Urothelium cell line (cell line): ENCODE data around the gene FAM83B.
A peak's percentile ranks its signal among the peaks of the same experiment; 100 is the strongest.

Source experiments
- DNase-seq: peaks from one replicate; pipeline ENCODE4 v3.0.0; 2011; ENCODE audit warnings: low spot score, mixed read lengths
- FAIRE-seq: peaks from 2 replicates; lab custom pipeline; 2011; peaks lifted over from hg19 to GRCh38; lab: Jason Lieb, UNC

The FAM83B gene

GRCh38 chr6:54893818-54894217 lies 47.2 kb downstream of the FAM83B start:
- DNase-seq (no peak), FAIRE-seq (no peak)

- DNase-seq (no peak), FAIRE-seq (no peak)
Observed at GRCh38 chr6:54896302-54896701, 49.7 kb downstream of the FAM83B start.

- DNase-seq: no peak
- FAIRE-seq: no peak
Observed at GRCh38 chr6:54897462-54898189, 51.1 kb downstream of the FAM83B start.

DNA sequence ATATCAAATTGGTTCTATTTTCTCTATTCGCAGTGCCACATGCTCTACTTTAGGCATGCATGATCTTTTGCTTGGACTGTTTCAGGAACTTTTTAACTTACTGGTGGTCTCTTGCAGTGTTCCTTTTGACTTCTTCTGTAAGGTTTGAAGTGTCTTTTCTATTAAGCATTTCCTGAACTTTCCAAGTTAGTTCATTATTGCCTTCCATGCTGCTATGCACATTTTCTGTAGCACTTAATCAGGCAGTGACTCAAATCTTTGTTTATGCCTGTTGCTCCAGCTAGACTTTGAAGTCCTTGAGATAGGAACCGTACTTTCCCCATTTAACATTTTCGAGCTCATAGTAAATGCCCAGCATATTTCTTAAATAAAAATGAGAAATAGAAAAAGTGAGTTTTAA lies 52.2 kb downstream of the FAM83B start:
- FAIRE-seq: no peak
- no peak for DNase-seq

GRCh38 chr6:54899442-54899841 lies 52.9 kb downstream of the FAM83B start:
- FAIRE-seq (no peak), DNase-seq (no peak)

- DNase-seq: no peak
Observed at GRCh38 chr6:54899986-54900385, 53.4 kb downstream of the FAM83B start.

DNA sequence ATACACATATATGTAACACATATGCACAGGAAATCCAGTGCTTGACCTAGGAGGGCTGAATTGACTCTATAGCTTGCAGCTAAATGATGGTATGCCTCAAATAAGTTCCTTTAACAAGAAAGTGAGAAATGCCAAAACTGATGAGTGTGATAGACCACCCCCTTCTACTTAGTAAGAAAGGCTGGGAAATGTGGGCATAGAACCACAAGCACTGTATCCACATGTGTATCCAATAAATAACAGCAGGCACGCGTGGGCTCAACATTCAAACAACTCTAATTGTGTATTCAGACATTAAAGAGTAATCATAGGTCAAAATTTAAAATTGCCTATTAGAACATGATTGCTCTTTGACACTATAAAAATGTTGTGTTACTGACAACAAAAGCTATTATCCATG lies 54.1 kb downstream of the FAM83B start:
- DNase-seq (no peak), FAIRE-seq (no peak)

More at GRCh38 chr6:54899986-54900385, 53.4 kb downstream of the FAM83B start:
- FAIRE-seq: no peak

- DNase-seq (no peak), FAIRE-seq (no peak)
Observed at GRCh38 chr6:54903884-54904283, 57.3 kb downstream of the FAM83B start.

- DNase-seq (no peak), FAIRE-seq (no peak)
Observed at GRCh38 chr6:54907355-54907754, 60.8 kb downstream of the FAM83B start.

DNA sequence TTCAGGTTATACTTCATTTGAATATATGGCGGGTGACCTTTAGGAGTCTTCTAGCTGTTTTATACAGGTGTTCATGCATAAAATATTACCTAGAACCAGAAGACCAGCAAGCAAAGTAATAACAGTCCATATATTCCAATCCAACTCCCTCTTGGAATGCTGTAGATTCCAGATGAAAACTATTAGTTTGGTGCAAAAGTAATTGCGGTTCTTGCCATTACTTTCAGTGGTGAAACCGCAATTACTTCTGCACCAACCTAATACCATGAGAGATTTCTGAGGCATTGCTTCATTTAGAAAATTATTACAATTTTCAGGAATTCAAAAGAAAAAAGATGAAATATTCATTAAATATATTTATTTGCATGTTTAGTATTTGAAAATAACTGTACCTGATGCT lies 62.6 kb downstream of the FAM83B start:
- no peak for FAIRE-seq

GRCh38 chr6:54910431-54910884 lies 63.9 kb downstream of the FAM83B start:
- no peak for FAIRE-seq
- no peak for DNase-seq

More for the DNA sequence above, 62.6 kb downstream of the FAM83B start:
- DNase-seq: no peak

- FAIRE-seq: no peak
Observed at GRCh38 chr6:54910921-54911320, 64.3 kb downstream of the FAM83B start.

GRCh38 chr6:54913211-54913610 lies 66.6 kb downstream of the FAM83B start:
- FAIRE-seq: no peak
- no peak for DNase-seq

More at GRCh38 chr6:54910921-54911320, 64.3 kb downstream of the FAM83B start:
- no peak for DNase-seq

DNA sequence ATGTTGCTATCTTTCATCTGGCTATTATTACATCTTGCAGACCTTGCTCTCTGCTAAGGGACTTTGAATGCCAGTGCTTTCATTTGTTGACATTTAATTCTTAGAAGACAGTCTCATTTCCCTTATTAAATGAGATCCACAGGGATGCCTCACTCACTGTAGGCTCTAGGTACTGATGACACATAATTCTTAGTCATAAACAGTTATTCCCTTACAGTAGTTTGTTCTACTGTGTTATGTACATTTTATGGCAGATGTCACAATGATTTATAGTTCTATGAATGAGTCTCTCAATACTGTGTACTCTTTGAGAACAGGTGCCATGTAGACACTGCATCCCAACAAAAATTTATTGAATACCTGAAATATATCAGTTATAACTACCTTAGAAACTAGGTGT lies 70.3 kb downstream of the FAM83B start:
- DNase-seq (peak; percentile 17), FAIRE-seq (no peak)

- no peak for FAIRE-seq
- DNase-seq: no peak
Observed at GRCh38 chr6:54920628-54921027, 74.1 kb downstream of the FAM83B start.

DNA sequence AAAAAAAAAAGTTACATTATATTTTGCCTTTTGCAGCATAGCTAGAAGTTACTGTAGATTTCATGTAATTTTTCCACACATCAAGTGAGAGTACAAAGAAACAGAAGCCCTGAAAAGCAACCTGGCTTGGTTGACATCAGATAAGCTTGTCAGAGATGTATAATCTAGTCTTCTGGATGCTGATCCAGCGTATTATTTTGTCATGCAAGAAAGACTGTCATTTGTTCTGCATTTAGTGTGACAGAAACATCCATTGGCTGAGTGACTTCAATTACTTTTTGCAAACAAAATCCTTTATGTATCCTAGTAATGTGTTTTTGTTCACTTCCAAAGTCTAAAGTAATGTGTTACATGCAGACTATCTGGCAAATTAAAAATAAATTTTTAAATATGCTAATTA lies 75.3 kb downstream of the FAM83B start:
- DNase-seq: no peak
- no peak for FAIRE-seq

- FAIRE-seq (no peak), DNase-seq (no peak)
Observed at GRCh38 chr6:54929245-54929909, 82.8 kb downstream of the FAM83B start.

DNA sequence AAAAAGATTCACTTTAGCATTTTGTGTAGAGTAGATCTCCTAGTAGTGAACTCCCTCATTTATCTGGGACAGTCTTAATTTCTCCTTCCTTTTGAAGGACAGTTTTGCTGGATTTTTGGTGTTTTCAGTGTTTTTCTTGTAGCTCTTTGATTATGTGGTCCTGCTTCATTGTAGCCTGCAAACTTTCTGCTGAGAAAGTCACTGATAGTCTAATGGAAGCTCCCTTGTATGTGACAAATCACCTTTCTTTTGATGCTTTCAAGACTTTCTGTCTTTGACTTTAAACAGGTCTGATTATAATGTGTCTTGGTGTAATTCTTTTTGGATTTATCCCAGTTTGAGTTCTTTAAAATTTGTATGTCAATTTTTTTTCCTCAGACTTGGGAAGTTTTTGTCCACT lies 86.1 kb downstream of the FAM83B start:
- FAIRE-seq: no peak
- no peak for DNase-seq

DNA sequence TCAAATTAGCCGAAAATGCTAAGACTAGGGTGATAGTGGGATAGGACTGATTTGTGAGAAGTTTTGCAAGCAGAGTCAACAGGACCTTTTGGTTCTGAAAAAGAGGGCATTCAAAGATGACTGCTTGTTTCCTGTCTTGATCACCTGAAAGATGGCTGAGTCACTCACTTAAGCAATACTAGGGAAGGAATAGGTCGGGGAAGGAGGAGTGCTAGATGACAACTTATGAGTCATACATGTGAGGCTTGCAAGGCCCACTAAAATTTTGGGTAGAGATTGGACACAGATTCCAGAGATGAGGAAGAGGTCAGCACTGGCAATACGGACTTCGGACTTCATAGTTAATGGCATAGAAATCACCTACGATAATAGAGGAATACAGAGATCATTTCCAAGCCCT lies 89.2 kb downstream of the FAM83B start:
- peak; percentile 83 for DNase-seq

DNA sequence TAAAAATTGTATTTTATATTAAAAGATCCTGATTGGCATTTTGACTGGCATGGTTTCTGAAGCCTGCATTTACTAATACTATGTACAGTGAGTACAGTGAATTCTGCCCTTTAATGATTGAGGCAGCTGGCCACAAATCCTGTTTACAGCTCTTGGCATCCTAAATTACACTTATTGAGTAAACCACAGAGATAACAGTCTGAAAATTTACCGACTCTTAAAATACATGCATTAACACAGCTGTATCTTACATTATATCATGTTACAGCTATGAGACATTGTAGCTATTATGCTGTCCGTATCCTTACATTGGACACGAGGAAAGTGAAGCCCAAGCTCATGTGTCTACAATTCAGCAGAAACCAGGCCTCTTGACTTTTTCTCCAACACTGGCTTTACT lies 90.8 kb downstream of the FAM83B start:
- no peak for FAIRE-seq

More for the DNA sequence above, 89.2 kb downstream of the FAM83B start:
- peak; percentile 27 for FAIRE-seq

GRCh38 chr6:54957698-54958097 lies 111.1 kb downstream of the FAM83B start:
- DNase-seq (no peak), FAIRE-seq (no peak)

More for the DNA sequence above, 90.8 kb downstream of the FAM83B start:
- DNase-seq: no peak

- FAIRE-seq (no peak), DNase-seq (no peak)
Observed at GRCh38 chr6:54958446-54958845, 111.9 kb downstream of the FAM83B start.
